HG02938 (cell line): ENCODE data around the gene COL16A1.

Experiments used
- ATAC-seq: cut with Tn5 transposase; IDR thresholded peaks from one replicate; pipeline ENCODE4 v1.9.1; 2021; ENCODE audit warnings: mild to moderate bottlenecking, moderate library complexity; ENCODE audit not compliant: unreplicated experiment

The COL16A1 gene

GRCh38 chr1:31627301-31627929, 76.4 kb downstream of the COL16A1 start:
- no peak for ATAC-seq

- ATAC-seq: no peak
Observed at GRCh38 chr1:31626223-31627207, 77.3 kb downstream of the COL16A1 start.

GRCh38 chr1:31625561-31626222, 78.1 kb downstream of the COL16A1 start:
- no peak for ATAC-seq

- ATAC-seq: no peak
Observed at GRCh38 chr1:31624731-31625514, 78.9 kb downstream of the COL16A1 start.

- no peak for ATAC-seq
Observed at GRCh38 chr1:31624309-31624708, 79.5 kb downstream of the COL16A1 start.

GRCh38 chr1:31623365-31623764, 80.5 kb downstream of the COL16A1 start:
- no peak for ATAC-seq

GRCh38 chr1:31621847-31622730, 81.7 kb downstream of the COL16A1 start:
- no peak for ATAC-seq

- ATAC-seq: no peak
Observed at GRCh38 chr1:31621498-31621820, 82.4 kb downstream of the COL16A1 start.

- ATAC-seq: no peak
Observed at GRCh38 chr1:31620631-31621497, 83.0 kb downstream of the COL16A1 start.

- ATAC-seq: no peak
Observed at GRCh38 chr1:31618916-31619846, 84.6 kb downstream of the COL16A1 start.

GRCh38 chr1:31617916-31618746, 85.7 kb downstream of the COL16A1 start:
- ATAC-seq: no peak

- ATAC-seq: no peak
Observed at GRCh38 chr1:31617218-31617915, 86.5 kb downstream of the COL16A1 start, which contains the start of gene HCRTR1. Gene HCRTR1, plus strand, starts transcription at chr1:31617689. Its CDS starts 1,504 bp downstream, at chr1:31619193.

GRCh38 chr1:31615939-31616338, 87.9 kb downstream of the COL16A1 start:
- no peak for ATAC-seq

GRCh38 chr1:31615414-31615813, 88.4 kb downstream of the COL16A1 start:
- no peak for ATAC-seq

- ATAC-seq: no peak
Observed at GRCh38 chr1:31614414-31615005, 89.3 kb downstream of the COL16A1 start.
